Fibroblast of lung (primary cell): Measurements from ENCODE around the gene SLC26A2. TPM values are rescaled to one million over a fixed set of nuclear protein-coding genes. Genes with fewer than 3 reads are reported as not detected.

Experiments used
- DNase-seq, 2 donors: peaks; one replicate each; pipeline versions ENCODE4 v3.0.0 to v3.0.0-alpha.2; 2010; ENCODE audit warnings: low read depth in 2 of 2
- H2AFZ ChIP-seq: 2 replicates; pipeline ENCODE4 v1.5.1; 2012; ENCODE audit warnings: low read length, control low read depth, inconsistent platforms
- H3K27ac ChIP-seq: 2 replicates; pipeline ENCODE4 v1.5.1; 2011; ENCODE audit warnings: low read length, control low read depth; ENCODE audit not compliant: insufficient read depth
- H3K27me3 ChIP-seq: 2 replicates; pipeline ENCODE4 v1.5.1; 2011; ENCODE audit warnings: mild to moderate bottlenecking, low read length; ENCODE audit not compliant: control insufficient read depth, insufficient read depth
- H3K36me3 ChIP-seq: 2 replicates; pipeline ENCODE4 v1.5.1; 2011; ENCODE audit warnings: low read length; ENCODE audit not compliant: control insufficient read depth, insufficient read depth
- H3K4me1 ChIP-seq: 2 replicates; pipeline ENCODE4 v1.5.1; 2011; ENCODE audit warnings: low read length; ENCODE audit not compliant: control insufficient read depth, insufficient read depth; ENCODE audit errors: extremely low read depth
- H3K4me2 ChIP-seq: 2 replicates; pipeline ENCODE4 v1.5.1; 2011; ENCODE audit warnings: low read length, control low read depth; ENCODE audit not compliant: insufficient read depth; ENCODE audit errors: extremely low read depth
- H3K4me3 ChIP-seq, 4 experiments: fragments of 200-600 bp in 1 of 4; sonication (generic) in 1 of 4; replicated peaks in 1 of 4; 2 replicates each; pipeline ENCODE4 v1.5.1; 2011 to 2016; ENCODE audit warnings: low read length in 4 of 4, low read depth in 3 of 4, mild to moderate bottlenecking in 3 of 4, control low read depth in 2 of 4, inconsistent platforms in 1 of 4, mixed read lengths in 1 of 4; ENCODE audit not compliant: insufficient read depth in 1 of 4; ENCODE audit errors: control extremely low read depth in 1 of 4
- H3K79me2 ChIP-seq: 2 replicates; pipeline ENCODE4 v1.5.1; 2012; ENCODE audit warnings: mild to moderate bottlenecking, low read length, inconsistent platforms; ENCODE audit not compliant: control insufficient read depth, insufficient read depth
- H3K9ac ChIP-seq: 2 replicates; pipeline ENCODE4 v1.5.1; 2011; ENCODE audit warnings: mild to moderate bottlenecking, low read length, control low read depth; ENCODE audit not compliant: insufficient read depth
- H3K9me3 ChIP-seq: 2 replicates; pipeline ENCODE4 v1.5.1; 2012; ENCODE audit warnings: low read depth, low read length; ENCODE audit not compliant: control insufficient read depth, insufficient read depth
- H4K20me1 ChIP-seq: 2 replicates; pipeline ENCODE4 v1.5.1; 2011; ENCODE audit warnings: low read length; ENCODE audit not compliant: control insufficient read depth, insufficient read depth; ENCODE audit errors: extremely low read depth
- EZH2 ChIP-seq: IDR thresholded peaks from 2 replicates; pipeline ENCODE4 v1.5.1; 2012; ENCODE audit warnings: low read length, control low read depth, mild to moderate bottlenecking; ENCODE audit errors: missing control alignments
- polyA plus RNA-seq, 2 donors: library from polyadenylated mRNA; depleted of rRNA in 1 of 2; stranded (reverse) in 1 of 2; unstranded in 1 of 2; fragments of >200 nt; gene quantifications; 2 replicates each; pipeline ENCODE4 v1.2.1, GENCODE V29; 2011 to 2012; ENCODE audit warnings: missing spikeins in 1 of 2
- total RNA-seq: library from RNA; depleted of rRNA; stranded (reverse); fragments of >200 nt; gene quantifications from 2 replicates; pipeline ENCODE4 v1.2.1, GENCODE V29; 2014
- TF ChIP-seq, protein P1 (sequence below), 2 donors: IDR thresholded peaks in 1 of 2; conservative IDR thresholded peaks in 1 of 2; 1 replicate in 1 of 2; 2 replicates in 1 of 2; pipeline ENCODE4 v1.5.1; 2011 to 2012; ENCODE audit warnings: low read length in 2 of 2, control low read depth in 1 of 2, inconsistent platforms in 1 of 2, low read depth in 1 of 2, mild to moderate bottlenecking in 1 of 2

Gene SLC26A2
- total and polyA plus RNA-seq, 2 donors (not counting 1 experiment from before 2014, with no cell fraction given) = 10.3 to 11.6 TPM

DNA sequence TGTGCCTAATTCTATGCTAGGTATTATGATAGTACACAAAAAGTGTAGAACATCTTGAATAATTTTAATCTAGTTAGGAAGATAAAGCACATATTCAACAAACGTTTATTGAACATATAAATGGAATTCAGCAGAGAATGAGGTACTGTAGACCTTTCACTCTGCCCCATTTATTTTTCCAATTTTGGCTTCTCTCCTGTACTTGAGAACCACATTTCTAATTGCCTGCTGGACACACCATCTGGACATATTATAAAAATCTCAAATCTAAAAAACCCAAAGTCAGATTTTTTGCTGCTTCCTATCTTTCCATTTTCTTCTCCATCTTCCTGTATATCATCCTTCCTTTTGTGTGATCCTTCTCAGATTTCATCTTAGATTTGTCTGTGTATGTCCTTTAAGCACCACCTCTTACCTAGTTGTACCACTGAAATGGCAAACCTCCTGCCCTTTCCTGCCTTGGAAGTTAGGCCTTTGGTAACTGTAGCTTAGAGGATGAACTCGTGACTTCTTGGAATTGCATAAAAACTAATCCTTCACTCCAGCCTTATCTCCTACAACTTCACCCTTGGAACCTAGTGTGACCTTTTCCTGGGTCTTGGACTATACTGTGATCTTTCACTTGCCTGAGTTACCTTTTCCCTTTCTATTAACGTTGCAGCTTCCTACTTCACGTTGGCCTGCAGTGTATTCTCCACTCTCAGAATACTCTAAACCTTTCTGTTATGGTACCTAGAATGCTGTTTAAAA lies 8.8 kb downstream of the SLC26A2 start:
- Histone ChIP-seq H3K27ac (no peak overlapping the region), H3K36me3 (no peaks in the 10 kb centered on the region), H3K79me2 (no peaks in the 10 kb centered on the region), H4K20me1 (no peaks in the 10 kb centered on the region), H3K4me3 (no peak overlapping the region), H3K27me3 (no peaks in the 10 kb centered on the region), H3K9ac (no peak overlapping the region), H3K4me2 (no peak overlapping the region), H3K9me3 (no peaks in the 10 kb centered on the region), H2AFZ (no peak overlapping the region), H3K4me1 (no peaks in the 10 kb centered on the region)
- DNase-seq = no peak
- TF ChIP-seq, protein P1, sequence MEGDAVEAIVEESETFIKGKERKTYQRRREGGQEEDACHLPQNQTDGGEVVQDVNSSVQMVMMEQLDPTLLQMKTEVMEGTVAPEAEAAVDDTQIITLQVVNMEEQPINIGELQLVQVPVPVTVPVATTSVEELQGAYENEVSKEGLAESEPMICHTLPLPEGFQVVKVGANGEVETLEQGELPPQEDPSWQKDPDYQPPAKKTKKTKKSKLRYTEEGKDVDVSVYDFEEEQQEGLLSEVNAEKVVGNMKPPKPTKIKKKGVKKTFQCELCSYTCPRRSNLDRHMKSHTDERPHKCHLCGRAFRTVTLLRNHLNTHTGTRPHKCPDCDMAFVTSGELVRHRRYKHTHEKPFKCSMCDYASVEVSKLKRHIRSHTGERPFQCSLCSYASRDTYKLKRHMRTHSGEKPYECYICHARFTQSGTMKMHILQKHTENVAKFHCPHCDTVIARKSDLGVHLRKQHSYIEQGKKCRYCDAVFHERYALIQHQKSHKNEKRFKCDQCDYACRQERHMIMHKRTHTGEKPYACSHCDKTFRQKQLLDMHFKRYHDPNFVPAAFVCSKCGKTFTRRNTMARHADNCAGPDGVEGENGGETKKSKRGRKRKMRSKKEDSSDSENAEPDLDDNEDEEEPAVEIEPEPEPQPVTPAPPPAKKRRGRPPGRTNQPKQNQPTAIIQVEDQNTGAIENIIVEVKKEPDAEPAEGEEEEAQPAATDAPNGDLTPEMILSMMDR (conservative IDR thresholded peaks at IDR 0.05 in 1 of 2, IDR thresholded peaks at IDR 0.05 in 1 of 2; ENCODE audit: low read depth in 1 of 2, low read length in 2 of 2) = no peak
- no peak for TF ChIP-seq EZH2

DNA sequence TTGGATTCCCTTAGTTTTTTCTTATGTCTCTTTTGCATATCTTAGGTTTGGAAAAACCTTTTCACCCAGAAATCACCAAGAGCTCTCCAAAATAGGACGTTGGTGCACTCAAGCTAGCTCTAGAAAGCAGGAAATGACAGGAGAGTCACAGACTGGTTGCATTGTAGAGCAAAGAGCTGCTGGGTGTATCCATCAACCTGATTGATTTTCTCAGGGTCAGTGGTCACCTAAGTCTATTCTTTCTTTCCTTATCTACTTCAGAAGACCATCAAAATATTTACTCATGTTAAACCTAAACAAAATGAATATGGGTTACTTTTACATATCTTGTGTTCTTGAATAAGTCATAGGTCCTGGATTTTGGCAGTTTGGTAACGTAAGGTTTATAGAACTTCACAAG lies 14.9 kb downstream of the SLC26A2 start:
- H4K20me1 ChIP-seq = no peaks in the 10 kb centered on the region
- H3K79me2 ChIP-seq = no peaks in the 10 kb centered on the region

DNA sequence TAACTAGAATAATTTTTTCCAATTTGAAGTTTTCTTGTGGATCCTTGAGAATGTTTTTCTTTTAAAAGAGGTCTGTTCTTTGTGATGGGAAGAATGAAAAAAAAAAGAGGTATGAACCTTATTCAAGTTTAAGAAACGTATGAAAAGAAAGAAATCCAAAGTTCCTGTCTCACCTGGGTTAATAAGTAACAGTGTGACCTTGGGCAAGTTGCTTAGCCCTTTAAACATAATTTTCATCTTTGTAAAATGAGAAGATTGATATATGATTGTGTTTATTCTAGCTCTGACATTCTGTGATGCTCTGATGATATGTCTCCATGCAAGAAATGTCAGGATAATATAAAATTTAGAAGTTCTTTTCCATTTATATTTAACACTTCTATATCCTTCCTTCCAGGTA lies 19.3 kb downstream of the SLC26A2 start:
- TF ChIP-seq, protein P1 (conservative IDR thresholded peaks at IDR 0.05 in 1 of 2, IDR thresholded peaks at IDR 0.05 in 1 of 2; ENCODE audit: low read depth in 1 of 2, low read length in 2 of 2) = no peak
- TF ChIP-seq EZH2 = no peak
- Histone ChIP-seq H3K36me3 (peaks cover 1% of the 10 kb centered on the region), H3K4me3 (no peak overlapping the region), H2AFZ (no peak overlapping the region), H3K9ac (no peak overlapping the region), H3K4me1 (no peaks in the 10 kb centered on the region), H3K27me3 (no peaks in the 10 kb centered on the region), H3K9me3 (no peaks in the 10 kb centered on the region), H3K4me2 (no peak overlapping the region), H4K20me1 (no peaks in the 10 kb centered on the region), H3K27ac (no peak overlapping the region), H3K79me2 (no peaks in the 10 kb centered on the region)
- no peak for DNase-seq

More for the DNA sequence above, 14.9 kb downstream of the SLC26A2 start:
- H3K36me3 ChIP-seq = peaks cover 1% of the 10 kb centered on the region
- H3K4me2 ChIP-seq = no peak overlapping the region
- H3K9me3 ChIP-seq = no peaks in the 10 kb centered on the region
- no peak overlapping the region for H3K27ac ChIP-seq
- TF ChIP-seq, protein P1 (conservative IDR thresholded peaks at IDR 0.05 in 1 of 2, IDR thresholded peaks at IDR 0.05 in 1 of 2; ENCODE audit: low read depth in 1 of 2, low read length in 2 of 2) = no peak
- no peak for TF ChIP-seq EZH2
- H3K4me1 ChIP-seq = no peaks in the 10 kb centered on the region
- no peak overlapping the region for H2AFZ ChIP-seq
- H3K4me3 ChIP-seq = no peak overlapping the region
- DNase-seq = no peak
- H3K9ac ChIP-seq = no peak overlapping the region
- no peaks in the 10 kb centered on the region for H3K27me3 ChIP-seq
